Tibial nerve (tissue), 4 donors: ENCODE results near the gene C12orf57. TPM values are rescaled to one million over a fixed set of nuclear protein-coding genes. Genes with fewer than 3 reads are reported as not detected.

Experiments
- DNase-seq, 2 donors: peaks; one replicate each; pipeline ENCODE4 v3.0.0-alpha.2; 2019; ENCODE audit warnings: low spot score in 2 of 2
- H3K27ac ChIP-seq, 4 donors: fragments of 200-600 bp; sonication (generic) in 3 of 4; one replicate each; pipeline ENCODE4 v1.5.1; 2017 to 2019; ENCODE audit warnings: mild to moderate bottlenecking in 1 of 4
- H3K27me3 ChIP-seq, 2 donors: fragments of 200-600 bp; sonication (generic) in 1 of 2; one replicate each; pipeline versions ENCODE4 v1.5.1 to v1.6.0; 2017 to 2019
- H3K36me3 ChIP-seq, 3 donors: fragments of 200-600 bp; sonication (generic); one replicate each; pipeline ENCODE4 v1.5.1; 2018 to 2019
- H3K4me1 ChIP-seq, 4 donors: fragments of 200-600 bp; sonication (generic) in 3 of 4; one replicate each; pipeline ENCODE4 v1.5.1; 2017 to 2019
- H3K4me3 ChIP-seq, 4 donors: fragments of 200-600 bp; sonication (generic) in 3 of 4; one replicate each; pipeline ENCODE4 v1.5.1; 2017 to 2019; ENCODE audit warnings: mild to moderate bottlenecking in 1 of 4, moderate library complexity in 1 of 4
- H3K9me3 ChIP-seq, 4 donors: fragments of 200-600 bp; sonication (generic) in 3 of 4; one replicate each; pipeline ENCODE4 v1.5.1; 2017 to 2019
- EP300 ChIP-seq, 2 donors: sonication (generic); formaldehyde crosslinking; IDR thresholded peaks; one replicate each; pipeline ENCODE4 v1.6.1; 2017; ENCODE audit warnings: antibody characterized with exemption in 2 of 2, mild to moderate bottlenecking in 1 of 2
- POLR2A ChIP-seq, 2 donors: fragments of 450-650 bp; IDR thresholded peaks; one replicate each; pipeline ENCODE4 v1.6.1; 2017; ENCODE audit warnings: antibody characterized with exemption in 2 of 2, mild to moderate bottlenecking in 2 of 2, moderate library complexity in 2 of 2
- WGBS, 2 donors: methylation state at CpG; one replicate each; pipeline ENCODE4 v1.1.5; 2018; 5-methylcytosine and 5-hydroxymethylcytosine counted together
- total RNA-seq, 4 donors: library from RNA; depleted of rRNA; stranded (reverse); fragments of >200 nt; gene quantifications; one replicate each; pipeline ENCODE4 v1.1.0, GENCODE V29; 2016
- TF ChIP-seq, protein P1 (sequence below), 5 experiments: fragments of 200-600 bp in 3 of 5; fragments of 450-650 bp in 2 of 5; sonication (generic) in 3 of 5; IDR thresholded peaks; one replicate each; pipeline ENCODE4 v1.5.1; 2016 to 2019; ENCODE audit warnings: antibody characterized with exemption in 5 of 5, mild to moderate bottlenecking in 3 of 5, moderate library complexity in 2 of 5

C12orf57 gene
- total RNA-seq, 4 donors from 2014 or later, result 569 to 764 (median 665) TPM

DNA sequence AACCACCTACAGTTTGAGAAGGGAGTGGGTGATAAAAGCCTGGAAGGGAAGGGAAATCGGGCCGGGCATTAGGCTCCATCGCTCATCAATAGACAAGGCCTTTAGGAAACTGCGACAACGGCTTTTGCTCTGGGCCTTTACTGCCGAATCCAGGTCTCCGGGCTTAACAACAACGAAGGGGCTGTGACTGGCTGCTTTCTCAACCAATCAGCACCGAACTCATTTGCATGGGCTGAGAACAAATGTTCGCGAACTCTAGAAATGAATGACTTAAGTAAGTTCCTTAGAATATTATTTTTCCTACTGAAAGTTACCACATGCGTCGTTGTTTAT is 467 bp upstream of the C12orf57 start:
- Histone ChIP-seq H3K27me3 (no peaks in the 10 kb centered on the region), H3K4me3 (peak overlapping the region; percentile 32 to 75 (median 62)), H3K36me3 (peaks cover 0 to 48% (median 3%) of the 10 kb centered on the region in 3 donors), H3K27ac (peak overlapping the region; percentile 89 to 98 (median 96)), H3K4me1 (peaks cover 0 to 60% (median 34%) of the 10 kb centered on the region in 4 donors), H3K9me3 (no peaks in the 10 kb centered on the region)
- peak; percentile 73 to 87 for DNase-seq
- 0 to 1% methylated on average over 13 of the region's 13 CpGs for WGBS, 2 donors
- TF ChIP-seq POLR2A (IDR thresholded peaks at IDR 0.05) (peak in 1 of 2 donors; percentile 51), EP300 (IDR thresholded peaks at IDR 0.05) (no peak)
- TF ChIP-seq, protein P1, sequence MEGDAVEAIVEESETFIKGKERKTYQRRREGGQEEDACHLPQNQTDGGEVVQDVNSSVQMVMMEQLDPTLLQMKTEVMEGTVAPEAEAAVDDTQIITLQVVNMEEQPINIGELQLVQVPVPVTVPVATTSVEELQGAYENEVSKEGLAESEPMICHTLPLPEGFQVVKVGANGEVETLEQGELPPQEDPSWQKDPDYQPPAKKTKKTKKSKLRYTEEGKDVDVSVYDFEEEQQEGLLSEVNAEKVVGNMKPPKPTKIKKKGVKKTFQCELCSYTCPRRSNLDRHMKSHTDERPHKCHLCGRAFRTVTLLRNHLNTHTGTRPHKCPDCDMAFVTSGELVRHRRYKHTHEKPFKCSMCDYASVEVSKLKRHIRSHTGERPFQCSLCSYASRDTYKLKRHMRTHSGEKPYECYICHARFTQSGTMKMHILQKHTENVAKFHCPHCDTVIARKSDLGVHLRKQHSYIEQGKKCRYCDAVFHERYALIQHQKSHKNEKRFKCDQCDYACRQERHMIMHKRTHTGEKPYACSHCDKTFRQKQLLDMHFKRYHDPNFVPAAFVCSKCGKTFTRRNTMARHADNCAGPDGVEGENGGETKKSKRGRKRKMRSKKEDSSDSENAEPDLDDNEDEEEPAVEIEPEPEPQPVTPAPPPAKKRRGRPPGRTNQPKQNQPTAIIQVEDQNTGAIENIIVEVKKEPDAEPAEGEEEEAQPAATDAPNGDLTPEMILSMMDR (IDR thresholded peaks at IDR 0.05), result no peak

DNA sequence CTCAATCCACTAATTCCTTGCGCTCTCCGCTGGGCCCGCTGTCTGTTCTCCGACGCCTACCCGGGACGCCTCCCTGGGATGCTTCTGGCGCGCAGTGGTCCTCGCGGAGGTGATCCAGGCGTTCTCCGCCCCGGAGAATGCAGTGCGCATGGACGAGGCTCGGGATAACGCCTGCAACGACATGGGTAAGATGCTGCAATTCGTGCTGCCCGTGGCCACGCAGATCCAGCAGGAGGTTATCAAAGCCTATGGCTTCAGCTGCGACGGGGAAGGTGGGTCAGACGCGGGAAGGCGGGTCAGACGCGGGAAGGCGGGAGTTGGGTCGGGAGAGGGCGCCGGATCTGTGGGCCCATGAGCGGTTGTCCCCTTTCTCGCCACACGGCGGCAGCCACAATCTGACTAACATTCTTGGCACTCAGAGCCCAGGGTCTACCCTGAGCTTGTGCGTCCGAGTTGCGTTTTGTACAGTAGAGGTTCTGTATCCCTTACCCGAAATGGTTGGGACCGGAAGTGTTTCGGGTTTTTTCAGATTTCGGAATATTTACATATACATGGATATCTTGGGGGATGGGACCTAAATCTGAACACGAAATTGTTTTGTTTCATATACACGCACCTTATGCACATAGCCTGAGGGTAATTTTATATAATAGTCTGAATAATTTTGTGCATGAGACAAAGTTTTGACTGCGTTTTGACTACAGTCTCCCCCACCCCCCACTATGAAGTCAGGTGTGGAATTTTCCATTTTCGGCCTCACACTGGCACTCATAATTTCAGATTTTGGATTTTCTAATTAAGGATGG is 762 bp downstream of the C12orf57 start:
- H3K4me3 ChIP-seq, result peak overlapping the region; percentile 52 to 81 (median 74)
- peaks cover 0 to 48% (median 28%) of the 10 kb centered on the region in 4 donors for H3K4me1 ChIP-seq
- H3K27ac ChIP-seq, result peak overlapping the region; percentile 89 to 98 (median 96)
- peak; percentile 90 to 95 for DNase-seq
- TF ChIP-seq, protein P1 (IDR thresholded peaks at IDR 0.05), result peak; percentile 76 to 97 (median 89)
- peak in 1 of 2 donors; percentile 20 for TF ChIP-seq POLR2A (IDR thresholded peaks at IDR 0.05)
- no peak for TF ChIP-seq EP300 (IDR thresholded peaks at IDR 0.05)
- H3K36me3 ChIP-seq, result peaks cover 0 to 42% (median 3%) of the 10 kb centered on the region in 3 donors
- 2% methylated on average over 31 to 42 of the region's 48 CpGs for WGBS, 2 donors
- no peaks in the 10 kb centered on the region for H3K9me3 ChIP-seq
- H3K27me3 ChIP-seq, result no peaks in the 10 kb centered on the region

DNA sequence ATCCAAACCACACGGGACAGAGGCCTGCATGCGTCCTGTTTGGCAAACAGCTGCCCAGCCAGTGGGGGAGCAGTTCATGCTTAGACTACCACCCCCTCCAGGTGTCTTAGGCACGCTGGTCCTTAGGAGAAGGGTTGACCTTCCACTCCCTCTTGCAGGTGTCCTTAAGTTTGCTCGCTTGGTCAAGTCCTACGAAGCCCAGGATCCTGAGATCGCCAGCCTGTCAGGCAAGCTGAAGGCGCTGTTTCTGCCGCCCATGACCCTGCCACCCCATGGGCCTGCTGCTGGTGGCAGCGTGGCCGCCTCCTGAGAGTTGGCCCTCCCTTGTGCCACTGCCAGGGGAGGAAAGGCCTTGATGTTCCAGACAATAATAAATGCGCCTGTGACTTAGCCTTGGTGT is 1.8 kb downstream of the C12orf57 start:
- Histone ChIP-seq H3K9me3 (no peaks in the 10 kb centered on the region), H3K27ac (peak overlapping the region in 2 of 4 donors; percentile 67 to 75), H3K36me3 (peaks cover 0 to 33% (median 3%) of the 10 kb centered on the region in 3 donors), H3K4me1 (peaks cover 0 to 48% (median 28%) of the 10 kb centered on the region in 4 donors), H3K27me3 (no peaks in the 10 kb centered on the region), H3K4me3 (no peak overlapping the region)
- 71 to 84% methylated on average over 11 of the region's 11 CpGs for WGBS, 2 donors
- no peak for TF ChIP-seq EP300 (IDR thresholded peaks at IDR 0.05)
- TF ChIP-seq POLR2A (IDR thresholded peaks at IDR 0.05), result no peak
- TF ChIP-seq, protein P1 (IDR thresholded peaks at IDR 0.05), result no peak
- no peak for DNase-seq

DNA sequence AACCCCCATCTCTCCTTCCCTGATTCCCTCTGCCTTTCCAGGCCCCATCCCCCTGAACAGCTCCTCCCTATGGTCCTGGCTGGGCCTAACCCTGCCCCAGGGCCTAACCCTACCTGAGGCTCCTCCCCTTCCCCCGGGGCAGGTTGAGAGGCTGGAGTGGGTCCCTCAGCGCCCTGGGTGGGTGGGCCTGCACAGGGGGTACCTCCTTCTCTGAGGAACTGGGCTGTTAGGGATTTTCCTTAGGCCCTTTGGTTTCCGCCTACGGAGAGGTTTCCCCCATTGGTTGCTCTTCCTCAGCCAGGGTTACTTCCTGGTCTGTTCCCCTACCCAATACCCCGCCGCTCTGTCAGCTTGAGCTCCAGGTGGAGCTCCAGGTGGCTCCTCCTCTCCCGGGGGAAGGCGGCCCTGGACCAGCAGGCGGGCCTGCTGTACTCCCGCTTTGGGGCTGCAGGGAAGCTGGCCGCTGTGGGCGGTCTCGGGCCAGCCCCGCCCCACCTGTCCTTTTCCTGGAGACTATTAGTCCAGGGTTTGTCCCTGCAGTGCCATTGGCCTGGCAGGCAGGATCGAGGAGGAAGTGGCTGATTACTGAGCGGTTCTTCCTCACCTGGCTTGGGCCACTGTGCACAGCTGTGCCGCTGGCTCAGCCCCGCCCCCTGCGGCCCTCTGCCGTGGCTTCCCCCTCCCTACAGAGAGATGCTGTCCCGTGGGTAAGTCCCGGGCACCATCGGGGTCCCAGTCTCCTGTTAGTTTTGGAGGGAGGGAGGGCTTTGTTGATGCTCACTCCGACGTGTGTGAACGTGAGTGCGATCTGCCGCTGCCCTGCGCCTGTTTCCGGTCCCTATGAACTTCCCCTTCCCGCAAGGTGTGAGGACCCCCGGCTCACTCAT is 2.5 kb downstream of the C12orf57 start:
- peaks cover 0 to 26% (median 3%) of the 10 kb centered on the region in 3 donors for H3K36me3 ChIP-seq
- H3K9me3 ChIP-seq, result no peaks in the 10 kb centered on the region
- peak overlapping the region in 3 of 4 donors; percentile 44 to 75 (median 67) for H3K27ac ChIP-seq
- no peaks in the 10 kb centered on the region for H3K27me3 ChIP-seq
- TF ChIP-seq, protein P1 (IDR thresholded peaks at IDR 0.05), result no peak
- no peak for TF ChIP-seq EP300 (IDR thresholded peaks at IDR 0.05)
- TF ChIP-seq POLR2A (IDR thresholded peaks at IDR 0.05), result no peak
- WGBS, 2 donors, result 46 to 48% methylated on average over 32 of the region's 32 CpGs
- peak overlapping the region in 2 of 4 donors; percentile 27 to 31 for H3K4me3 ChIP-seq
- no peak for DNase-seq
- H3K4me1 ChIP-seq, result peaks cover 0 to 52% (median 28%) of the 10 kb centered on the region in 4 donors
